Fibroblast of skin of right biceps (primary cell): ENCODE results near the gene CCDC92B.
A peak's percentile ranks its signal among the peaks of the same experiment; 100 is the strongest.
"Not testable (repeated sequence)": the region's sequence is repeated elsewhere in the genome, so short reads cannot be mapped to it uniquely, and the experiment has no call there.

Source experiments
- DNase-seq: peaks from one replicate; pipeline ENCODE4 v3.0.0-alpha.2; 2013

The CCDC92B gene

GRCh38 chr17:2749058-2749783 is at the start of gene CCDC92B:
CCDC92B (minus strand) TSS chr17:2749652; CDS start chr17:2735145, 14,507 bp downstream.
- no peak for DNase-seq

- DNase-seq: no peak
Observed at GRCh38 chr17:2798678-2799077, 49.2 kb upstream of the CCDC92B start.

GRCh38 chr17:2798188-2798587 is 48.7 kb upstream of the CCDC92B start:
- no peak for DNase-seq

DNA sequence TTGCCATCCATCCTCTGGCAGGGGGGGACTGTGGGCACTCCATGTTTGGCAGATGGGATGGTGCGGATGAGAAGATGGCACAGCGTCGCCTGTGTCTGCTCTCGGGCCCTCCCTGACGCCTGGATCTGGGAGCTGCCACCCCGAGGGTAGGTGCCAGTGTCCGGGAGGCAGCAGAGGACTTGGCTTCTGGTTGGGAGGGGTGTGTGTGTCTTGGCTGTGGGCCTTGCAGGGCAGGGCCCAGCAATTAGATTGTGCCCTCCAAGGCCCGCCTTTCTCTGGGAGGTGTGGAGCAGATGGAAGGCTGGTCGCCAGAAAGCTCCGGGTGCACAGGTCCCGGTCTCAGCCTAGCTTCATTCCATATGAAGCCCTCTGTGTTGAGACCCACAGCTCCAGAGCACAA is 48.2 kb upstream of the CCDC92B start:
- DNase-seq: no peak

- DNase-seq: no peak
Observed at GRCh38 chr17:2797226-2797625, 47.8 kb upstream of the CCDC92B start.

DNA sequence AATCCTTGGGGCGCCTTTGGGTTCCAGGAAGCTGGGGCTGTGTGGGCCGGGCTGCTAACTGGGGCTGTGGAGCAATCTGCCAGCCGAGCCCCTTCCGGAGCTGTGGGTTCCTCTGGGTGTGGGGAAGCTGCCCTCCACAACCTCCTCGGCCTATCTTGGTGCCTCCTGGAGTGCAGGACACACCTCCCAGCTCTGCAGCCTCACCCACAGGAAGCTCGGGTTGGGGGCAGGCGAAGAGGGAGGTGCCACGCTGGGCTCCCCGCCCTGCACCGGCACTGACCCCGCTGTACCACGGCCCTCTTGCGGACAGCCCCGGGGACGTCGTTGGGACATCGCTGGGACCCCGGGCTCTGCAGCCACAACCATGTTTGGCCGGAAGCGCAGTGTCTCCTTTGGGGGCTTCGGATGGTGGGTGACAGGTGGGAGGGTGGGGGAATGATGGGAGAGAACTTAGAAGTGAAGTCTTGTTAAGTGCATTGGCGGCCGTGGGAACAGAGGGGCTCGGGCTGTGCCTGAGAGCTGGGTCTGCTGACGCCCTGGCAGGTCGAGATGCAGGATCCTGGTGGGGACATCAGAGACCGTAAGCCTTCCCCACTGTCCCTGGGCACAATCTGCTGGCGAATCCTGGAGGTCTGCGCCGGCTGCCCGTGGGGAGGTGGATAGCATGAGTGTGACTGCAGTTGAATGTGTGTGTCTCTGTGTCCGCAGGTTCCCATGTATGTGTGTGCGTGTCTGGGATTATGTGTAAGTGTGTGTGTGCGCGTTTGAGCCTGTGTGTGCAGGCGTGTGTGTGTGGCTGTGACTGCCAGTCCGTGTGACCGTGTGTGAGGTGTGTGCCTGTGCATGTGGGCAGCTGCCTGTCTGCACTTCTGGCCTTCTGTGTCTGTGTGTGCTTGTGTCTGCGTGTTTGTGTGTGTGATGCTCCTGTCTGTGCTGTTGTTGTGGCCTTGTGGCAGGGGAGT is 47.0 kb upstream of the CCDC92B start, which contains the start of gene RAP1GAP2:
TSS of gene RAP1GAP2 (plus strand) at position 275 of the 962 bp plus-strand sequence. CDS start at position 365, 90 bp downstream.
- DNase-seq: no peak

GRCh38 chr17:2795441-2796163 is 46.1 kb upstream of the CCDC92B start:
- DNase-seq: no peak

DNA sequence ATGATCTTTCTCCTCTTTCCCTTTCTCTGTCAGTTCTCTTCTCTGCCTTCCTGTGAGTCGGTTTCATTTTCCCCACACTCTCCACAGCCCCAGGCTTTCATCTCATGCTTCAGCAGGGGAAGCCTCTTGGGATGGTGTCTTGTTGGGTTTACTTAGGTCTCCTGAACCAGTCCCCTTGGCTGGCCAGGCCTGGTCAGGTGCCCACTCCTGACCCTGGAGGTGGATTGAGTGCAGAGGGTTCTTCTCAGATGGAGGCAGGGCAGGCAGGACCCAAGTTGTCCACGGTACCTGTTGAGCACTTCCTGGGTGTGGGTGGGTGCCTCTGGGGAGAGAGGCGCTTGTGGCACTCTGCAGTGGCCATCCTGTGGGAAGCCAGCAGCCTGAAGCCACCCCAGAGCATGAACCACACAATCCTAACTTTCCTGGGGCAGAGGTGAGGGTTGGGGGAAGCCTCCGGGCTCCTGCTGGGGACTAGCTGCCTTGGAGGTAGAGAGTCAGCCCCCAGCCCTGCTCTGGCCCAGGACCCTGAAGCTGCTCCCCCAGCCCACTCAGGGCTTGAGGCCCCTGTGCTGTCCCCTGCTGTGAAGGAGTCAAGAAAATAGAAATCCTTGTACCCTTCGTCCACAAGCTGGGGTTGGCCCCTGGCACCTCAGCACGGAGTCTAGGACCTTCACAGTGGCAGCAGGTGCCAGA is 44.8 kb upstream of the CCDC92B start:
- DNase-seq: no peak

DNA sequence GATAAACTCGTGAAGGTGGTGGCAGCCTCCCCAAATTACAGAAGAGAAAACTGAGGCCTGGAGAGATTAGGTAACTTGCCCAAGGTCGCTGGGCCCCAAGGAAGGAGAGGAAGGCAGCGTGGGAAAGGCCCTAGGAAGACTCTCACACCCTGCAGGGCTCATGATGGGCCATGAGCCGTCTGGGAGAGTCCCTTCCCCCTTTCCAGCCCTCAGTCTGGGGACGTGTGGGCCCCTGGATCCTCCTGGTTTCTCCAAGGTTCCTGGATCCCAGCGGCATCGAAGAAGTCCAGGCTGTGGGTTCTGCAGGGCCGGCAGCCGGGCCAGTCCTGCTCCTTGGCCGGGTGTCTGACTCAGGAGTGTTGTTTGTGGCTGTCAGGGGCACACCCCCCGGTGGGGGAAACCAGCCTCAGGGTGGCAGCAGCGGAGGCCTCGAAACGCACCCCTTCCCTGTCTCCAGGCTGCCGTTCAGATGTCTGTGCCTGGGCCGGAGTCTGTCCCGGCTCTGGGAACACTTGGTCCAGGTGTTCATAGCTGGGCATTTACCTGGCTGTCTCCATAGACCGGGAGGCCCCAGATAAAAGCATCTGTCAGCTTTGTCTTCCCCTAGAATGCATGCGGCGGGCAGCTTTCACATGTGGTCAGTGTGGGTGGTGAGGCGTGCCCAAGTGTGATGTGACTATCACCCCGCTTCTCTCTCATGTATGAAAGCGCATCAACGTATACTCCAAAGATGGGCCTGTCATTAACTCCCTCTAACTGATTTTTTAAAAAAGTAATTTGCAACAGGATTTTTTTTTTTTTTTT is 43.1 kb upstream of the CCDC92B start:
- DNase-seq: no peak

- DNase-seq: no peak
Observed at GRCh38 chr17:2789700-2790099, 40.2 kb upstream of the CCDC92B start.

GRCh38 chr17:2786176-2786881 is 36.9 kb upstream of the CCDC92B start:
- DNase-seq: peak; percentile 71

- not testable (repeated sequence) for DNase-seq
Observed at GRCh38 chr17:2785376-2785775, 35.9 kb upstream of the CCDC92B start.

- no peak for DNase-seq
Observed at GRCh38 chr17:2784864-2785263, 35.4 kb upstream of the CCDC92B start.

GRCh38 chr17:2783310-2784030 is 34.0 kb upstream of the CCDC92B start:
- DNase-seq: no peak

GRCh38 chr17:2782055-2782454 is 32.6 kb upstream of the CCDC92B start:
- peak; percentile 32 for DNase-seq

- DNase-seq: not testable (repeated sequence)
Observed at GRCh38 chr17:2781598-2781997, 32.1 kb upstream of the CCDC92B start.

GRCh38 chr17:2780931-2781454 is 31.5 kb upstream of the CCDC92B start:
- DNase-seq: no peak

- DNase-seq: no peak
Observed at GRCh38 chr17:2780256-2780655, 30.8 kb upstream of the CCDC92B start.

- DNase-seq: no peak
Observed at GRCh38 chr17:2779545-2779944, 30.1 kb upstream of the CCDC92B start.

DNA sequence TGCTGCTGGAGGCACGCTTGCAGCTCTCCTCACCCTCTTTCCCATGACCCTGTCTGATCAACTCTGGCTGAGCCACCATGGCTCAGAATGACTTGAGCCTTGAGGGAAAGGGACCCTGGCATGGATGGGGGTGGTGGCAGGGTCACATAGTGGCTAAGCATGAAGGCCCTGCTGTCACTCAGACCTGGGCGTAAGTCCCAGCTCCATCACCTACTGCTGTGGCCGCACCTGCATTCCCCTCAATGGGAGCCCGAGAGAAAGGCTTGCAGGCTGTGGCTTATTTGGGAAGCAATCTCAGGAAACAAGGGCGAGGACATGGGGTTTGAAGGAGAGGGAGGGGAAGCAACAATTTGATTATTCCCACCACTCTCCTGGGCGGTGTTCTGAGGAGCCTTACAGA is 29.0 kb upstream of the CCDC92B start:
- DNase-seq: no peak
